Uterus (tissue), 2 donors: ENCODE data around the gene RNGTT.

Source experiments
- POLR2A ChIP-seq, 2 donors: fragments of 450-650 bp; IDR thresholded peaks; one replicate each; pipeline ENCODE4 v1.6.1; 2016; ENCODE audit warnings: antibody characterized with exemption in 2 of 2, mild to moderate bottlenecking in 1 of 2, moderate library complexity in 1 of 2
- TF ChIP-seq, protein P1 (sequence below), 4 experiments: fragments of 200-600 bp in 2 of 4; fragments of 450-650 bp in 2 of 4; sonication (generic) in 2 of 4; IDR thresholded peaks; one replicate each; pipeline ENCODE4 v1.5.1; 2016 to 2019; ENCODE audit warnings: antibody characterized with exemption in 4 of 4, mild to moderate bottlenecking in 2 of 4, moderate library complexity in 1 of 4

DNA sequence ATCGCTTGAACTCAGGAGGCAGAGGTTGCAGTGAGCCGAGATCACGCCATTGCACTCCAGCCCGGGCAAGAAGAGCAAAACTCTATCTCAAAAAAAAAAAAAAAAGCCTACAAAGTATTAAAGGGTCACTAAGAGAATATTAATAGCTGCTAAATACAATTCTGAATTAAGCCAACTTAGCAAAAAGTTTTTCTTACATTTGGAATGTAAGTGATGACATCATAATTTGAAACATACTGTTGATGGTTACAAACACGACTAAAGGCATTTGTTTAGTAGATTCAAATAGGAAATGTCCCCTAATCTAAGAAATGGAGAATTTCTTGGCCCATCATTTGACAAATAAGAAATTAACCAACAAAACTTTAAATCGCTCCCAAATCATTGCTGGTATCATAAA is 282.8 kb downstream of the RNGTT start:
- TF ChIP-seq POLR2A (IDR thresholded peaks at IDR 0.05) = no peak
- TF ChIP-seq, protein P1, sequence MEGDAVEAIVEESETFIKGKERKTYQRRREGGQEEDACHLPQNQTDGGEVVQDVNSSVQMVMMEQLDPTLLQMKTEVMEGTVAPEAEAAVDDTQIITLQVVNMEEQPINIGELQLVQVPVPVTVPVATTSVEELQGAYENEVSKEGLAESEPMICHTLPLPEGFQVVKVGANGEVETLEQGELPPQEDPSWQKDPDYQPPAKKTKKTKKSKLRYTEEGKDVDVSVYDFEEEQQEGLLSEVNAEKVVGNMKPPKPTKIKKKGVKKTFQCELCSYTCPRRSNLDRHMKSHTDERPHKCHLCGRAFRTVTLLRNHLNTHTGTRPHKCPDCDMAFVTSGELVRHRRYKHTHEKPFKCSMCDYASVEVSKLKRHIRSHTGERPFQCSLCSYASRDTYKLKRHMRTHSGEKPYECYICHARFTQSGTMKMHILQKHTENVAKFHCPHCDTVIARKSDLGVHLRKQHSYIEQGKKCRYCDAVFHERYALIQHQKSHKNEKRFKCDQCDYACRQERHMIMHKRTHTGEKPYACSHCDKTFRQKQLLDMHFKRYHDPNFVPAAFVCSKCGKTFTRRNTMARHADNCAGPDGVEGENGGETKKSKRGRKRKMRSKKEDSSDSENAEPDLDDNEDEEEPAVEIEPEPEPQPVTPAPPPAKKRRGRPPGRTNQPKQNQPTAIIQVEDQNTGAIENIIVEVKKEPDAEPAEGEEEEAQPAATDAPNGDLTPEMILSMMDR (IDR thresholded peaks at IDR 0.05) = no peak
